ENCODE data around the gene CDH4.

CDH4 gene

GRCh38 chr20:61304750-61305149 is 52.7 kb downstream of the CDH4 start:
- no peak for FAIRE-seq

DNA sequence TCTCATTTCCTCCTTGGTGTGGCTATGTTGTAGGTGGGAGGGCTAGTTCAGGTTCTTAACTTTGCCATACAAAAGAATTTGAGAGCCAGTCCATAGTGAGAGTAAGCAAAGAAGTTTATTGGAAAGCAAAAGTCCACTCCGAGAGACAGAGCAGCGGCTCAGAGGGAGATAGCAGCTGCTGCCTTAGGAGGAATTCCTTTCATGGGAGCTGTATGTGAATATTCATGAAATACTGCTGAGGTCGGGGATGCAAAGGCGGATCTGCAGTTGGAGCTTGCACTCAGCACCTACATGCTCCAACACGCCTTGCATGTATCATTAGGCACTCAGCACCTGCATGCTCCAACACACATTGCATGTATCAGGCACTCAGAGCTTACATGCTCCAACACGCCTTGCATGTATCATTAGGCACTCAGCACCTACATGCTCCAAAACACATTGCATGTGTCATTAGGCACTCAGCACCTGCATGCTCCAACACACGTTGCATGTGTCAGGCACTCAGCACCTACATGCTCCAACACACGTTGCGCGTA is 54.9 kb downstream of the CDH4 start:
- no peak for FAIRE-seq

- no peak for FAIRE-seq
Observed at GRCh38 chr20:61307686-61308476, 55.8 kb downstream of the CDH4 start.

GRCh38 chr20:61308477-61308774 is 56.4 kb downstream of the CDH4 start:
- no peak for FAIRE-seq

DNA sequence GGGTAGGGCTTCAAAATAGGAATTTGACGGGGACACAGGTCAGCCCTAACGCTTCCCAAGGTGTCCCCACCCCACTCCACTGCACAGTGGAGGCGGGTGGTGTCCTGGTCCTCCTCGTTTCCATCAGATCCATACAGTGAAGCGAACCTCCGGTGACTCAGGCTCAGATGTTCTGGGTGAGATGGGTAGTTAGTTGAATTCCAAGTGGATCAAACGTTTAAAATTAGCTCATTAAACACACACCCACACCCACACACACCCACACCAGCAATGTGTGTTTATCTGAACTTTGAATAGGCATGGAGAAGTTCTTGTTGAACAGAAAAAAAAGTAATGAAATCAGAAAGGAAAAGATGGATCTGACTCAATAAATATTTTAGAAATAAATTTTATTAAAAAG is 58.9 kb downstream of the CDH4 start:
- no peak for FAIRE-seq

GRCh38 chr20:61311656-61312387 is 59.8 kb downstream of the CDH4 start:
- FAIRE-seq: no peak

- FAIRE-seq: no peak
Observed at GRCh38 chr20:61312925-61313324, 60.9 kb downstream of the CDH4 start.

DNA sequence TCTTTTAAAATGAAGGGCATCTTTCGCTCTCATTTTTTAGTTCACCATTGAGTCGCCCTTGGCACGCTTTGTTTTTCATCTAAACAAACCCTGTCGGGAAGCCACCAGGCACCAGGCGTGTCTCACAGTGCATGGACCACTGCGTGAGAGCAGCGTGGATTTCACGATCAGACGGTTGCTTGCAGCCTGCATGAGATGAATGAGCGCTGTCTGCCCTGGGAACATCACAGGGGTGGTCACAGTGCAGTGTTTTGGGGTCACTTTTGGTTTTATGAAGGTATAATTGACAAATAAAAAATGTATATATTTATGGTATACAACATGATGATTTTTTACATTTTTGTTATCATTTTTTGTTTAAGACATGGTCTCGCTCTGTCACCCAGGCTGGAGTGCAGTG is 61.3 kb downstream of the CDH4 start:
- no peak for FAIRE-seq

GRCh38 chr20:61314326-61315010 is 62.4 kb downstream of the CDH4 start:
- no peak for FAIRE-seq

DNA sequence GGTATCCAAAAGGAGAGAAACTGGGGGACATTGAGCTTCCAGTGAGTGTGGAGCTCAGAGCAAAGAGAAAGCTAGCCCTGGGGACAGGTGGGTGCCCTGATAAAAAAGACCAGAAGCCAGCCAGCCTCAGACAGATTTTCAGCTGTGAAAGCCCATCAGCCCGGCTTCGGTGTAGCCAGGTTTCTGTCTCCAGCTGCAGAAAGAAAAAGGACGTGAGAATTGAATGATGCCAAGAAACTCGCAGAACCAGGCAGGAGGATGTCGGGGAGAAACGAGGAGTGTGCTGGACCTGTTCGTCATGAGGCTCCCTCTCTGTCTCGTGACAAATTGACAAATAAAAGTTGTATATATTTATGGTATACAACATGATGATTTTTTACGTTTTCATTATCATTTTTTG is 63.3 kb downstream of the CDH4 start:
- no peak for FAIRE-seq

GRCh38 chr20:61316346-61316745 is 64.3 kb downstream of the CDH4 start:
- FAIRE-seq: no peak

GRCh38 chr20:61317966-61318530 is 66.0 kb downstream of the CDH4 start:
- FAIRE-seq: no peak

DNA sequence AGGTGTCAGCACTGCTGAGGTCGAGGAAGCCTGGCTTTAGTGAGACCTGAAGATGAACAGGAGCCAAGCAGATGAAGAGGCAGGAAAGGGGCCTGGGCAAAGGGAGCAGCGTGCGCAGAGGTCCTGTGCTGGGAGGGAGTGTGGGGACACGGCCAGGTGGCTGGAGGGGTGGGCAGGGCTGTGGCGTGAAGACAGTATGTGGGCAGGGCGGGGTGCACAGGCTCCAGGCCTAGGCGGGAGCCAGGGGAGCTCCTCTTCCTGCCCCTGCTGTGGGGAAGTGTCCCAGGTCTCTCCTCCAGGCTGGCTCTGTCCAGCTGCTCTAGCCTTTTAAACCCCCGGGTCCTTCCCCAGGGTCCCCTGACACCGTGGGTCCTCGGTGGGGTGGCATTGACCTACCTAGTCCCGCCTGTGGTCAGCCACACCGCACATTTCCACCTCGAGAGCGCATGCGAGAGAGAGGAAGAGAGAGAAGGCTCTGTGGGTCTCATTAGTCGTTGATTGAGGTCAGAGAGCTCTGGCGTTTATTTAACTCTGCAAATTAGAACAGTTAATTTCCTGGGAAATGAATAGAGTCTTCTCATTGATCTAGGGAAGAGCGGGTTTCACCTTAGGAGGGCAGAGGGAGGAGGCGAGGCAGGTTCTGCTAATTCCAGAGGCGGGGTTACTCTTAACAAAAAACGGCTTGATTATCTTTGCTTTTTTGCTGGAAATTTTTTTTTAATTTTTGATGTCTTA is 68.8 kb downstream of the CDH4 start:
- no peak for FAIRE-seq

GRCh38 chr20:61321481-61321880 is 69.4 kb downstream of the CDH4 start:
- no peak for FAIRE-seq

DNA sequence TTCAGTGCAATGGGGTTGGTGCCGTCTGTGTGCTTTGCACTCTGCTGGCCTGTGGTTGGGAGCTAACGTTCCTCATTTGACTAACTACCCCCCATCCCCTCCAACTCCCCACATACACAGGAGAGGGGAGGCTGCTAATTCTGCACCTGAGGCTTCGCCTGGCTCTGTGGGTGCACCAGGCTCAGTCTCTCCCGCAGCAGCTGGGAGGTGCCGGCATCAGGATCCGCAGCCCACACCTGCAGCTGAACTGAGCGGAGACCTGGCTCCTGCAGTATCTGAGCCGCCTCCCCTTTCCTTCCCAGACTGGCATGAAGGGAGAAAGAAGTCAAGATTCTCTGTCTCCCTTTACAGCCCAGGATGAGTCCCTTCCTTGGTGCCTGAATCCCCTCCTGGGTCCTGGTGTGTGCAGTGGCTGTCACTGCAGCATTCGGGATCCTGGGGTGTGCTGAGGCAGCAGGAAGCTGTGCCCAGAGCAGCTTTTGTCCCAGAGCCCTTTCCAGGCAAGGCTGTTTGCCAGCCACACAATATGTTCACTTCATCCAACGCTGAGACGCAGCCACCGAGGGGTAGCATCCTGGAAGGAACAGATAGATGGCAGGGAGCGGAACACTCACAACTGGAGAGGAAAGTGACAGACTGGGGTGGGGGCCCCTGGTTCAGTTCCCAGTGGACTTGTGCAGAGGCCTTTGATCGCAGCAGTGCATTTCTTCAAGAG is 70.2 kb downstream of the CDH4 start:
- no peak for FAIRE-seq

DNA sequence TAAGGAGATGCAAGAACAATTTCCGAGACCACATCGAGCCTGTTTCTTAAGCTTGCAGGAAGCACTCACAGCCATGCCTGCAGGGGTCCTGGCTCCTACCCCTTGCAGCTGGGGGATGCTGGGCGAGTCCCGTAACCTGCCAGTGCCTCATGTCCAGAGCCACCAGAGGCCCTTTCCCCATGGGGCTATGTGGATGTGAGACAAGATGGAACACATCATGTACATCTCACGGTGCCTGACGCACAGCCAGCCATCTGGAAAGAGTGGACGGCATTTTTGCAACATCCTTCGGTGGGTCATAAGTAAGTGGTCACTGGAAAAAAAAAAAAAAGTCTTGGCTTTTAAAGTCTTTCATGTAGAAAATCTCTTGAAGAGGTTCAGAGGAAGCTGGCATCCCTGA is 72.8 kb downstream of the CDH4 start:
- no peak for FAIRE-seq

DNA sequence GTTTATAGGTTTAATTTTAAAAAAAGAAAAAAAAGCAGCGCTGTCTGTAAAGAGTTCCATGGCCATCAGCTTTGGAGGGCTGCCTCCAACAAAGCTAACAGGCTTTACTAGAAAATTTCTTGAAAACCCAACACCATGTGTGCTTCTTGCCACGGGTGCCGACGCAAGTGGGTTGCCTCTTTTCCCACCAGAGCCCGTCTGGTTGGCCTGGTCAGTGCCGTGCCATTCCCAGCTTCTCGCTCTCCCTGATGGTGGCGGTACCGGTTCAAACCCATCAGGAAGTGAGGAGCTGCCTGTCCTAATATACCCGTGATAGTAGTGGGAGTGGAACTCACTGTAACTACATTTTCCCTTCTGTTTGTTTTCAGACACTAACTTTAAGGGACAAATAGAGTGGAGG is 73.7 kb downstream of the CDH4 start:
- FAIRE-seq: no peak

GRCh38 chr20:61328911-61329558 is 77.0 kb downstream of the CDH4 start:
- no peak for FAIRE-seq

DNA sequence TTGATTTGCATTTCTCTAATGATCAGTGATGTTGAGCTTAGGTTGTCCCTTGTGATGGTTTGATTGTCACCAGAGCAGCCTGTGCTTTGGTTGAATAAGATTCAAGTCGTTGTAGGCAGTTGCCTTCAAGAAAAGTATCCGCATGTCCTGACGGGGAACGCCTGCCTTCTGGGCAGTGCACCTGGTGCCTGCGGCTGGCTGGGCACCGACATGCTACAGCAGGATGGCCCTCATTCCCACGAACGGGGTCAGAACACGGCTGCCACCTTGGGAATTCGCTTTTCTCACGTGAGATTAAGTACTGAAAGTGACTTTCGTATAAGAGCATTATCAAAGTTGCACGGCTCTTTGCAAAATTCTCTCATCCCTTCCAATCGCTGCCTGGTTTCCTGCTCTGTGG is 78.4 kb downstream of the CDH4 start:
- FAIRE-seq: no peak

DNA sequence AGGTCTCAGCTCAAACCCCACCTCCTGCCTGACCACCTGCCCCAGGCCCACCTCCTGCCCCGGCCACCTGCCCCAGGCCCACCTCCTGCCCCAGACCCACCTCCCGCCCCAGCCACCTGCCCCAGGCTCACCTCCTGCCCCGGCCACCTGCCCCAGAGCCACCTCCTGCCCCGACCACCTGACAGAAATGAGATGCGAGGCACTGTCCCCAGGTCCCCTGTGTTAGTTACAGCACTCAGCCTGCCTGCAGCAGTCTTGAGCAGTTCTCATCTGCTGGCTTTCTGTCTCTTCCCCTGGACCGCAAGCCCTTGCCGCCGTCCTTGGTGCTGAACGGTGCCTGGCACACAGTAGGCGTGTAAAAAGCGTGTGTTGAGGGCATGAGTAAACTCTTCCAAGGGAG is 79.5 kb downstream of the CDH4 start:
- FAIRE-seq: no peak

Data from TTC549 (cell line).